ENCODE results near the gene PPP4R4. TPM values are rescaled to one million over a fixed set of nuclear protein-coding genes. Genes with fewer than 3 reads are reported as not detected.

Gene PPP4R4
- total RNA-seq, 1 experiment from 2014 or later: 5.5 TPM

- POLR2A ChIA-PET: no interaction called here
- no peaks in the 10 kb centered on the region for H3K9me2 ChIP-seq (ENCODE audit: insufficient read depth)
- no peak for DNase-seq (ENCODE audit: low read depth, low spot score)
- no peaks in the 10 kb centered on the region for H4K20me1 ChIP-seq (ENCODE audit: insufficient read depth)
- no peak for ATAC-seq
- no peaks in the 10 kb centered on the region for H3K36me3 ChIP-seq (ENCODE audit: control insufficient read depth in 1 of 2, insufficient read depth in 2 of 2, low read length in 2 of 2)
- no peak overlapping the region for H2AFZ ChIP-seq (ENCODE audit: low read depth, low read length, poor library complexity, severe bottlenecking)
- no peak overlapping the region for H3K4me3 ChIP-seq (replicated peaks in 1 of 2; ENCODE audit: low read depth in 1 of 2, low read length in 2 of 2)
- H3K9me3 ChIP-seq (ENCODE audit: control insufficient read depth in 1 of 2, insufficient read depth in 1 of 2, low read depth in 1 of 2, low read length in 2 of 2): no peaks in the 10 kb centered on the region
- CTCF ChIA-PET: interaction anchor here (0.7 to 2.2 kb wide), 3 partner anchors 43 to 242 kb away, joined by 3 to 15 read pairs (median 13); no protein-coding TSS in a partner anchor
- BruUV-seq (replicated peaks): no TSS peak
- TF ChIP-seq POLR2AphosphoS5 (IDR thresholded peaks at IDR 0.05; ENCODE audit: low read depth, low read length) (no peak), ZFX (IDR thresholded peaks at IDR 0.05) (no peak), POLR2A (IDR thresholded peaks at IDR 0.05; ENCODE audit: borderline replicate concordance, extremely low read depth, insufficient read depth, insufficient read length) (no peak), ZBTB33 (IDR thresholded peaks at IDR 0.05; ENCODE audit: extremely low read depth, insufficient replicate concordance, low read length) (no peak), TCF7L2 (IDR thresholded peaks at IDR 0.05; ENCODE audit: borderline replicate concordance, extremely low read depth, insufficient read depth, insufficient read length) (no peak), SIN3A (IDR thresholded peaks at IDR 0.05; ENCODE audit: low read depth) (no peak)
- no peak overlapping the region for H3K27ac ChIP-seq (ENCODE audit: low read depth, low read length)
- no peaks in the 10 kb centered on the region for H3K79me2 ChIP-seq (ENCODE audit: insufficient read depth, low read length)
- intact Hi-C loops (cut with micrococcal nuclease): no loop called here
- H3K4me2 ChIP-seq (ENCODE audit: low read length): no peak overlapping the region
- RAD21 ChIA-PET (ENCODE audit: low non-redundant PET in 1 of 2, low total read pairs in 2 of 2, uncharacterized antibody in 2 of 2, unreplicated experiment in 2 of 2): no interaction called here
- no peaks in the 10 kb centered on the region for H3K27me3 ChIP-seq (ENCODE audit: insufficient read depth, low read length)
- no peak overlapping the region for H3K9ac ChIP-seq (ENCODE audit: low read length)
- H3K4me1 ChIP-seq (ENCODE audit: control insufficient read depth in 1 of 2, insufficient read depth in 2 of 2, low read length in 2 of 2): peaks cover 0 to 21% of the 10 kb centered on the region in 2 experiments; a peak in 3 of 4 replicates
These were observed 5.1 kb downstream of the PPP4R4 start for GRCh38 chr14:94179244-94179643.
